Activated gamma-delta T cell treated with anti-CD3 and anti-CD28 coated beads, Interleukin-2, amount 50 U/mL, for 16 hours (primary cell): Measurements from ENCODE around the gene CPA1.
"Not testable (repeated sequence)": the region's sequence is repeated elsewhere in the genome, so short reads cannot be mapped to it uniquely, and the experiment has no call there.

Experiments used
- DNase-seq: peaks from one replicate; pipeline ENCODE4 v3.0.0-alpha.2; 2020; ENCODE audit warnings: low read depth

The CPA1 gene

GRCh38 chr7:130372402-130373165 is 7.7 kb upstream of the CPA1 start:
- no peak for DNase-seq

- DNase-seq, result no peak
Observed at GRCh38 chr7:130374507-130374906, 5.8 kb upstream of the CPA1 start.

DNA sequence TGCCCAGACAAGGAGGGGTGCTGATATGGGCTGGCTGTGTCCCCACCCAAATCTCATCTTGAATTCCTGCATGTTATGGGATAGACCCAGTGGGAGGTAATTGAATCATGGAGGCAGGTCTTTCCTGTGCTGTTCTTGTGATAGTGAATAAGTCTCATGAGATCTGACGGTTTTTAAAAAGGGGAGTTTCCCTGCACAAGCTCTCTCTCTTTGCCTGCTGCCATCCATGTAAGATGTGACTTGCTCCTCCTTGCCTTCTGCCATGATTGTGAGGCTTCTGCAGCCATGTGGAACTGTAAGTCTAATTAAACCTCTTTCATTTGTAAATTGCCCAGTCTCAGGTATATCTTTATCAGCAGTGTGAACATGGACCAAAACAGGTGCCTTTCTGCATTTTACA is 3.8 kb upstream of the CPA1 start:
- not testable (repeated sequence) for DNase-seq

DNA sequence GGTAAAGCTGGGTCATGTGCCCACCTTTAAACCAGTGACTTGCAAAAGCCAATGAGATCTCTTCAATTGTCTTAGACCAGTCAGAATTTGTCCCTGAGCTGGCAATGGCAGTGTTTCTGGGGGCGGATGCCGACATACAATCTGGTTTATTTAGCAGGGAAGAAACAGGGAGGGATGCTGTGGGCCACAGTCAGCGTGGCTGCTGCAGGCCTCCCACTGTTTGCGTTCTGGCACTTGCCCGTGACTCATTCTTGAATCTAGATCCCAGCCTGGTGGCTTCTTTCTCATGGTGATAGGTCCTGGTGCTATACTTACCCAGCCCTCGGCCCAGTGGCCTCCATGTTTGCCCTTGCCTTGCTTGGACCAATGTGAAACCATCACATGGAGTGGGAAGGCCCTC is 3.1 kb upstream of the CPA1 start:
- DNase-seq, result no peak

DNA sequence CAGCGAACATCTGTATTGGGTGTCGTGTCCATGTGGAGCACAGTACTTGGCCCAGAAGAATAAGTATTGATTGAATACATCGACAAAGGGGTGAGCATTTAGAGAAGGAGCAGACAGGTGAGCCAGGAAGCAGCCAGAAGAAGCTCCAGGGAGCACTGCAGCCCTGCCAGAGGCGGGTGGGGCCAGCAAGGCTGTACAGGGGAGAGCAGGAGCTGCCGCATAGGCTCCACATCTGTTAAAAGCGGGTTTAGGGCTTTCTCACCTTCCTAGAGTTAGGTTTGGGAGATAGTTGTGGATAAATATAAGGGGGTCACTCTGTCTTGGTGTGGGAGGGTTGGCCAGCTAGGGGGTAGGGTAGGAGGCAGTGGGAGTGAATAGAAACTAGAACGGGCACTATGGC is 1.3 kb upstream of the CPA1 start:
- DNase-seq, result no peak

- DNase-seq, result no peak
Observed at GRCh38 chr7:130379532-130379920, 768 bp upstream of the CPA1 start.

DNA sequence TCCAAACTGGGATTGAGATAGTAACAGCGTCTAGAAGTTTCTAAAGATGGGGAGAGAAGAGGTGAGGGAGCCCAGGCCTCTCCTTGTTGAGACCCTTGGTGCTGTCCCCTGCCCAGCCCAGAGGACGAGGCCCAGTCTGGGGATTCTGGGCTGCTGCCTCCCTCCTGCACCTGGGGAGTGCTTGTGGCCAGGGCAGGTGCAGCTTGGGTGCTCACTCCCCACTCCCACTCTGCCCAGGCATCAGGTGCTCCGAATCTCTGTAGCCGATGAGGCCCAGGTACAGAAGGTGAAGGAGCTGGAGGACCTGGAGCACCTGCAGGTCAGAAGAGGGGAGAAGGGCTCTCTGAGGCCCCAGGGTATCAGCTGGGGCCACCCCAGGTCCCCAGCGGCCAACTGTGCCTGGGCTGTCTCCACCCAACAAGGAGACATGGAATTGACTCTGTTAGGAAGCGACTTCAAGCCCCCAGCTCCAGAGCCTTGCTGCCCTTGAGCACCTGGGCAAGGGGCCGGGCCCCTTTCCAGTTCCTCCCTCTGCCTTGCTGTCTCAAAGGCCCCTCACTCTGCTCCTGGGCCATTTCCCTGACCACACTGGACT is 664 bp downstream of the CPA1 start:
- no peak for DNase-seq

GRCh38 chr7:130381468-130382312 is 1.4 kb downstream of the CPA1 start:
- DNase-seq, result no peak

GRCh38 chr7:130383187-130383980 is 3.1 kb downstream of the CPA1 start:
- DNase-seq, result no peak

DNA sequence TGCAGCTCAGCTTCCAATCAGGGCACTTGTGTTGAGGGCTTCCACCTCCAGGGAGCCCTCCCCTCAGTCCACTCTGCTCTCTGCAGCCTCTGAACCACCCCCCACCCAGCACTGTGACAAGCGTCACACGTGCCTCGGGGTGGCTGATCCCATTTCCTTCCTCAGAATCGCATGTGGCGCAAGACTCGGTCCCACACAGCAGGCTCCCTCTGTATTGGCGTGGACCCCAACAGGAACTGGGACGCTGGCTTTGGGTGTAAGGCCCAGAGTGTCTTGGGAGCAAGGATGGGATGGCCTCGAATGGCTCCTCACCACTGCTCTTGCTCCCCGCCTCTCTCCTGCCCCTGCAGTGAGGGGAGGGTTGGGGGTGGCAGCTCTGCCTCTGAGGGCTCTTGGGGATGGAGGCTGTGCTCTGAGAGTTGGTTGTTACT is 4.1 kb downstream of the CPA1 start:
- DNase-seq, result no peak

DNA sequence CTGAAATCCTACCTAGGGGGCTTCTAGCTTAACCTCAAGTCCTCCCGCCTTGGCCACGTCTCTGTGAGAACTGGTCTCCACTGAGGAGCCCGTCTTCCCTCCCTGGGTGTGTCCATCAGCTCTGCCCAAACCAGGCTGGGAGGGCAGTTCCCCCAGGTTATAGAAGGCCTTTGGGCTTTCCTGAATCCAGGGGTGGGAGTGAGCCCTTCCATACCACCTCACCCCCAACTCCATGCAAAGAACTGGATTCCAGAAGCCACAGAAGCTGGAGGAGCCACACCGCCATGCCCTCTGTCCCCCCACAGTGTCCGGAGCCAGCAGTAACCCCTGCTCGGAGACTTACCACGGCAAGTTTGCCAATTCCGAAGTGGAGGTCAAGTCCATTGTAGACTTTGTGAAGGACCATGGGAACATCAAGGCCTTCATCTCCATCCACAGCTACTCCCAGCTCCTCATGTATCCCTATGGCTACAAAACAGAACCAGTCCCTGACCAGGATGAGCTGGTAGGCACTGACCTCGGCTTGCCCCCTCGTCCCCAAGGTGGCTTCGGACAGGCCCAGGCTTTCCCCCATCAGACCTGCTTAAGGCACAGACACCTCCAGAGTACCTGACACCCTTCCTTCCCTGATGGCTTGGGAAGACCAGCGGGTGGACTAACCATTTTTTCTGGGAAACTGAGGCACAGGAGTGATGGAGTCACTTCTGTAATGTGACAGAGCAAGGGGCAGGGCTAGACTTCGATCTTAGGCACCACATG is 4.7 kb downstream of the CPA1 start:
- no peak for DNase-seq

DNA sequence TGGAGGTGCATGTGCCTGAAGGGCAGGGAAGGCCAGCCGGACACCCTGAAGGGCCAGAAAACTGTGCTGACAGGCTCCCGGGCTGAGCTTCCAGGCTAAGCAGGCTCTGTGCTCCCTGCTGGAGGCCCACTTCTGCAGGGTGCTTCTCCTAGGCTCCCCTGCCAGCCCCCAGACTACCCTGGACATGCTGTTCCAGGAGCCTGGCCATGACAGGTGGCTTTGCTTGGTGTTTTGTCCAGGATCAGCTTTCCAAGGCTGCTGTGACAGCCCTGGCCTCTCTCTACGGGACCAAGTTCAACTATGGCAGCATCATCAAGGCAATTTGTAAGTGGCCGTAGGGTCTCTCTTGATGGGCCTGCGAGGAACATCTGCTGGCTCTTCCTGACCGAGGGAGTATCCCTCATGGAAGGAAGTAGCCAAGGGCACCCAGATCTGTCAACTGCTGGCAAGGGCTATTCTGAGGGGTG is 5.3 kb downstream of the CPA1 start:
- DNase-seq, result no peak

DNA sequence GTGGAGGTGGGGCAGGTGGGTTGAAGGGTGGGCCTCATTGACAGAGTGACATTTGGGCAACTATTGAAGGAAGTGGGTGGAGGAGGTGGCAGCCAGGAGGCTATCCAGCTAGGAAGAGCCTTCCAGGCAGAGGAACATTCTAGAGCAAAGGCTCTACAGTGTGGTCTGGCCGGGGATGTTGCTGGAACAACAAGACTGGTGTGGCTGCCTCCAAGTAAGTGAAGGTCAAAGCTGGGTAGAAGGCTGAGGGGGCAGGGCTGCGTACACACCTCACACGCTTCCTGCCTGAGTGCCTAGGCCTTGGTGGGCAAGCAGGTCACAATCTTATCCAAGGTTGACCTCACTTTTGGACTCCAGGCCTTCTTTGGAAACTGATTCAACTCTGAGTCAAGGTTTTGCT is 6.6 kb downstream of the CPA1 start:
- no peak for DNase-seq

- no peak for DNase-seq
Observed at GRCh38 chr7:130387306-130387627, 7.0 kb downstream of the CPA1 start.

- DNase-seq, result no peak
Observed at GRCh38 chr7:130387628-130388403, 7.5 kb downstream of the CPA1 start.

GRCh38 chr7:130388671-130389070 is 8.4 kb downstream of the CPA1 start:
- DNase-seq, result no peak

DNA sequence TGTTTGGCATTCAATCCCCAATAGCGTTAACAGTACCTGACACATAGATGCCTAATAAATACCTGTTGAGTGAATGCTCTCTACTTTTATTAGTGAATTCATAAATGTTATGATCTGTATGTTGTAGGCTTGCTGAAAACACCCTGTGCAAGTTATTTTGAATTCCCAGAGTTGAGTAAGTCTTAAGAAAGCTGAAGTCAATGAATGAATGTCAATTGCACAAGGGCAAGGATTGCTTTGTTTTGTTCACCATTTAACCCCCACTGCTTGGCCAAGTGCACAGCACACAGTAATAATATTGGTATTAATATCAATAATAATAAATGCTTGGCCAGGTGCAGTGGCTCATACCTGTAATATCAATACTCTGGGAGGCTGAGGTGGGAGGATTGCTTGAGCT is 10.2 kb downstream of the CPA1 start:
- DNase-seq, result no peak

GRCh38 chr7:130393101-130393561 is 12.8 kb downstream of the CPA1 start:
- DNase-seq, result no peak

DNA sequence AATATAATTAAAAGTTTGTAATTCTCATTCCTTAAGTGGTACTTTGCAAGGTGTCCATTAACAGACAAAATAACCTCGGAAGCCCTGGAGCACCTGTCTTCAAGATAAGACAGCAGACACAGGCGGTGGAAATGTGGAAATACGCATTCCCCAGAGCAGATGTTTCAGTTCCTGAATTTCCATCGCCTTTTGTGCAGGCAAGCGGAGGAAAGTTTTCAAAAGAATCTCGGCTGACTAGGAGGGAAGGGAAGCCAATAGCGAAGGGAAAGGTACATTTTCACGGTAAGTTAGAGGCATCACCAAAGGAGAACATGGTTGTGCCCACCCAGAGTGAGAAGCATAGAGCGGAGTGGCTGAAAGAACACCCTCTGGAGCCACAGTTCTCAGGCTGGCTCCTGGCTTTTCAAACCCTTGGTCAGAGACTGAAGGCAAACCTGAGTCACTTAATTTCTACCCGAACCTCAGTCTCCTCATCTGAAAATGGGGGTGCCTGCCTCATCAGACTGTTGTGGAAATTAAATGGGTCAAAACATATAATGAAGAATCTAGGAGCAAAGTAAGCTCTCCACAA is 13.6 kb downstream of the CPA1 start:
- DNase-seq, result no peak
